CD4-positive, alpha-beta T cell treated with Interleukin-12 subunit alpha and Interleukin-12 subunit beta, for 1 hour (primary cell): ENCODE data around the gene TCEA3.

Source experiments
- DNase-seq: peaks from one replicate; pipeline ENCODE4 v3.0.0-alpha.2; 2020

TCEA3 gene

GRCh38 chr1:23446661-23447310 is 22.2 kb upstream of the TCEA3 start:
- no peak for DNase-seq

DNA sequence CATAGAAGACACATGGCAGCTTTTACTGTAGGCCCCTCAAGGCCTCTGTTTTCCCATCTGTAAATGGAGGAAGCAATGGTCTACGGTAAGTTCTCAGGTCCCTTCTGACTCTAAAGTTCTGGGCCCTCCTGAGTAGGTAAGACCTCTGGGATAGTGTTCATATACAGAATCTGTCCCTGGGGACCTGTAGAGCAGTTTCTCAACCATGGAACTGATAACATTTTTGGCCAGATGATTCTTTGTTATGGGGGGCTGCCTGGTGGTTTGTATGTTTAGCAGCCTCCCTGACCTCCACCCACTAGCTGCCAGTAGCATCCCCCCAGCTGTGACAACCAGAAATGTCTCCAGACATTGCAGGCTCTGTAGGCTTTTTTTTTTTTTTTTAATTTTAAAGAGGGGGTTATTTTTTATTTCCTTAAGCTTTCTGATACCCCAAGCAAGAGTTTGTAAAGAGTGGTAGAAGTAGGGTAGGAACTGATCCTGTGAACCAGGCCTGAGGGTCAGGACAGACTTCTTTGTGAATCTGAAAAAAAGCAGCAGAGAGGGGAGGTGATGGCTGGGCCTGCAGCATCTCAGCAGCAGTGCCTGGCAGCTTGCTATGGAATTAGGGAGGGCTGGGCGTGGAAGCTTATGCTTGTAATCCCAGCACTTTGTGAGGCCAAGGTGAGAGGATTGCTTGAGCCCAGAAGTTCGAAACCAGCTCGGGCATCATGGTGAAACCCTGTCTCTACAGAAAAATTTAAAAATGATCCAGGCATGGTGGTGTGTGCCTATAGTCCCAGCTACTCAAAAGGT is 20.2 kb upstream of the TCEA3 start:
- DNase-seq: no peak

GRCh38 chr1:23444104-23444533 is 19.6 kb upstream of the TCEA3 start:
- no peak for DNase-seq

- no peak for DNase-seq
Observed at GRCh38 chr1:23442751-23443150, 18.2 kb upstream of the TCEA3 start.

DNA sequence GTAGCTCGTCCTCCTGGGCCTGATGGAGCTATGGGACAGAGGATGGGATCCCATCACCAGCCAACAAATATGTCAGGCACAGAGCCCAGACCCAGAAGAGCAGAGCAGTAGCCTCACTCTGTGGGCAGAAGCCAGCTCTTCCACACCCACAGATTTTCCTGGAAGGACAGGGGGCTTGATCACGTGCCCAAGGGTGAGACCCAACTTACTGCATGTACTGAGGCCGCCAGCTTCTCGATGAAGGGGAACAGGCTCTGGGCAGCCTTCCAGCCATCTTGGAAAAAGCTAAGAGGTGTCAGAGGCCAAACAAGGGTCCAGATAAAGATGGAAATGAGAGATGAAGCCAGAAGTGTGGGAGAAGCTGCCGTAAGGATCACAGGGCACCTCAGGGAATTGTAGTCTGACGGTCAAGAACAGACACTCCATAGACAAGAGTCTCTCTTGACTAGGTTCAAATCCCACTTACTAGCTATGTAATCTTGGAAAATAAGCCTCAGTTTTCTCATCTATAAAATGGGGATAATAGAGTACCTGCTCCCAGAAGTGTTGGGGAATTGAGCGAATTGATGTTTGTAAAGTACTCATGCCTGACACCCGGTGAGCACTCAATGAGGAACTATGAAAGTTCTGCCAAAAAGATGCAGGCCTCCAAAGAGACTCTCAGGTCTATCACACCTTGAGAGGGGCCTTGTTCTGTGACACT is 17.0 kb upstream of the TCEA3 start:
- DNase-seq: no peak

GRCh38 chr1:23438545-23438944 is 14.0 kb upstream of the TCEA3 start:
- no peak for DNase-seq

DNA sequence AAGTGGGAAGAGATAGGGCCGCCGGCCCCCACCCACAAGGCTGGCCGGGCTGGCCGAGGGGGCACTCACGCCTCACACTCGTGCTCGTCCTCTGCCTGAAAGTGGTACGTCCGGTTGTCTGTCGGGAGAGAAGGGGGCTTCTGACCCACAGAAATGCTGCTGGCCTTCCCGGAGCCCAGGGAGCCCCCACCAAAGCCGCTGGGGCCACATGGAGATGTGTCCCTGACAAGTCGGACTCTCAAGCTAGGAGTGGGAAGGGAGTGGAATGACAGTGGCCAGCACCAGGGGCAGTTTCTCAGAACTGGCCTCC is 12.8 kb upstream of the TCEA3 start:
- no peak for DNase-seq

DNA sequence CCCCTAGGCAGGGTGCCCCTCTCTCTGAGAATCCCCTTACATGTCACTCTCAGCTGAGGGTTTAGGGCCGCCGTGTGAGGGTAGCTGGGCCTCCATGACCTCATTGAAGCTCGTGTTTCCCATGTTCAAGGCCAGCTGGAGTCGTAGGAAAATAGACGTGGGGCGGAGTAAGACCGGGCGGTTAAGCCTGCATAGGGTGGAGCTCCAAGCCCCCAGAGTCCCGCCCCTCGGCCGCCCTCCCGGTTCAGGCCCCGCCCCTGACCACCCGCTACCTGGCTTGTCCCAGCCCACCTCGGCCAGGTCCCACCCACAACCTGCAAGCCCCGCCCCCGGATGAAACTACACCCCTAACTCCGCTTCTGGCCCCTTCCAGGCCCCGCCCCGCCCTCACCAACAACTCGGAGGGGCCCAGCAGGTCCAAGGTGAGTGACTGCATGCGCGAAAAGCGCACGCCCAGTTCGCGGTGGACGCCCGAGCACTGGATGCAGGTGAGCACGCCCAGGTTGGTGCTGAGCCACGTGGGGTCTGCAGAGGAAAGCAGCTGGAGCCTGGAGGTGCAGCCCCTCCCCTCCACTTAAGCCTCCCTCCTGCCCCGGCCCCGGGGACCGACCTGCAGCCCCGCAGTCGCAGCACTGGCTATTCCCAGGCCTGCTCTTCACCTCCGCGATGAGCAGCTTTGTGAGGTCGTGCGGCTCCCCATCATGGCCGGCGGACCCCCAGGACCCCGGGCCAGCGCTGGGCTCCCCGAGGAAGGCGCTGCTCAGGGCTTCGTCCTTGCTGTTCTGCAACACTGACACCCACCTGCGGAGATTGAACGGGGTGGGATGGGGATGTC is 12.2 kb upstream of the TCEA3 start:
- peak; percentile 61 for DNase-seq

DNA sequence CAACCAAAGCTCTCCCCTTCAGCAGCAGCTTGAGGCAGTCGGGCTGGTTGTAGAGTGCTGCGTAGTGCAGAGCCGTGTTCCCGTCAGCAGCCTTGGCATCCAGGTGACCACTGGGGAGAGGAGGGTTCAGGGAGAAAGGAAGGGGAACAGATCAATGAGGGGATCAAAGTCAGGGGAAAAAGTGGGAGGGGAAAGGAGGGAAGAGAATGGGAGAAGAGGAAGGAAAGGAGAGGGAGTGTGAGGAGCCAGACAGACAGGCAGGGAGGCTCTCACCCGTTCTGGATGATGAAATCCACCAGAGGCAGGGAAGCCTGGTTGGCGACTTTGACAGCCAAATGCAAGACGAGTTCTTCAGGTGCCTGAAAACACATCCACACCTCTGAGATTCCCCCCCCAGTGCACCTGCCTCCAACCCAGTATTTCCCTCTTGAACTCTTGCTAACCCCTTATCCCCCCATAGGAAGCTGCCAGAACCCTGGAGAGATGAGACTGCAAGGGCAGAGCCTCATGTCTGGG is 9.8 kb upstream of the TCEA3 start:
- no peak for DNase-seq

GRCh38 chr1:23433122-23433521 is 8.6 kb upstream of the TCEA3 start:
- no peak for DNase-seq

GRCh38 chr1:23431431-23431830 is 6.9 kb upstream of the TCEA3 start:
- DNase-seq: no peak

DNA sequence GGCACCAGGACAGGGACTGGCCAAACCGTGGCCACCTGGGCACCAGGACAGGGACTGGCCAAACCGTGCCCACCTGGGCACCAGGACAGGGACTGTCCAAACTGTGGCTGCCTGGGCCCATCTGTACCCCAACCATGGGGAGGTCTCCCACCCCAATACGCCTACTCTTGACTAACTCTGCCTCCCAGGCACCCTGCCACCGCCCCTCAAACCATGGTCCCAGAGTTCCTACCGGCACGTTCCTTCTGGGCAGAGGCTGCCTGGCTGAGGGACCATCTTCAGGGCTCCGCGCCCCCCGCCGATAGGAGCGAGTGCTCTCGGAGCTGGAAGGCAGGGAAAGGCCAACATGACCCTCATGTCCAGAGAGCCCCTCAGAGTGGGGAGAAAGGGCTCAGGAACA is 6.3 kb upstream of the TCEA3 start:
- no peak for DNase-seq

GRCh38 chr1:23428136-23428905 is 3.8 kb upstream of the TCEA3 start:
- DNase-seq: no peak

- no peak for DNase-seq
Observed at GRCh38 chr1:23427550-23427949, 3.0 kb upstream of the TCEA3 start.

DNA sequence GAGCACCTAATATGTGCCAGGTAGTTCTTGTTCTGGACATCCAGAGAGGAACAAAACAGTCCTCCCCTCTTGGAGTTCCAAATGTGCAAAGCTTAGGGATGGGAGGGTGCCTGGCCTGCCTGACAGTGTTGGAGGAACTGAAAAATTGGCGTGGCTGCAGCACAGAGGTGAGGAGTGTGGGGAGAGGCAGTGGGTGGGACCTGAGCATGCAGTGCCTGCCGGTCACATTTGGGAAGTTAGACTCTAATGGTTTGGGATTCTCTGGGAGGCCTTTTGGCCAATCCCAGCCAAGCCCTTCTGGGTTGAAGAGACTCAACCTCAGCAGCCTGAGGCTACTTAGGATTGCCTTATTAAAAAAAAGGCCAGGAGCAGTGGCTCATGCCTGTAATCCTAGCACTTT is 2.3 kb upstream of the TCEA3 start:
- no peak for DNase-seq

DNA sequence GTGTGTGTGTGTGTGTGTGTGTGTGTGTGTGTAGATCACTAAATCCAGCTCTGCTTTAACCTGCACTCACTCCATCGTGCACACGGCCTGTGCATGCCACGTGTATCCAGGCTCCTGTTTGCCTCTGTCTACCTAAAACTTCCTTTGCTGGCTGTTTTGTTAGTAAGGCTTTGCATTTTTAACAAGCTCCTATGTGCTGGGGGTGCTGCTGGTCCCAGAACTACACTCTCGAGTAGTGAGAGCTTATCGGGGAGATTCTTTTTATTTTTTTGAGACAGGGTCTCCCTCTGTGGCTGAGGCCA is 596 bp upstream of the TCEA3 start:
- DNase-seq: no peak

- no peak for DNase-seq
Observed at GRCh38 chr1:23423415-23424292, 894 bp downstream of the TCEA3 start.

DNA sequence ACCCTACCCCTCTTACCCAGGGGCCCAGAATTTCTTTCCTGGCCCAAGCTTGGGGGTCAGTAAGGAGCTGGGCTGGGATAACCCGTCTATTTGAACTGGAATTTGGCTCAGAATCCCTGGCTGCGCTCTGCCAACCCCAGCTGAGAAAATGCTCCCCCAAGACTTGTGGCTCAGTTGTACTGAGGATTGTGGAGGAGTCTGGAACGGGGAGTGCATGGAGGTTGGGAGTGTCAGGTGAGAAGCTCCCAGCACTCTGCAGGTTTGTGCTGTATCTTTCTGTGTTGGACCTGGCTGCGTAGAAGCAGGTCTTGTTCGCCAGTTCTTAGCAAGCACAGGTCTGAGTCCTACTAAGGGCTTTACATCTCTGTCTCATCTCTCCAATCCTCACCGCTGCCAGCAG is 1.6 kb downstream of the TCEA3 start:
- DNase-seq: no peak

DNA sequence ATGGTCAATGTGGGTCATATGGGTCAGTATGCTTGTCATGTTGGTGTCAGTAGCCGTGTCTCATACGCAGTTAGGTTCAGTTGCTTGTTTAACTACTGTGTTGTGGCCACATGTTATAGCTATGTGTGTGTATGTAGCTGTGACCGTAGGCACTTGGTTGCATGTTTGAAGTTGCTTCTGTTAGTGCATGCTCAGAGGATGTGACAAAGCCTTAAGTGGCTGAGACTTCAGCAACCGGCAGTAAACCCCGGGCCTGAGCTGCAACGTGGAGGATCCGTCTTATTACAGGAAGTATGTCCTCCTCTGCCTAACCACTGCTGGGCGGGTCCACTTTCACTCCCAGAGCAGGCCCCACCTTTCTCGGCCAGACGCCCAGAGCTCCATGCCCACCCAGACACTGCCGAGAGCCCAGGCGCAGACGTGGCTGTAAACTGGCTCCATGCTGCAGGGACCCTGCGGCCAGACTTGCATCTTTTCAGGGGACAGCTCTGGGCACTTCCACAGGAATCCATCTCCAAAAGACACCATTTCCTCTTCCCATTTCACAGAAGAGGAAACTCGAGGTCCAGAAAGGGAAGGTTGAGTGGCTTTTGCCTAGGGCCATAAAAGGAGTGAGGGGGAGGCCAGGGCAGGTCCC is 2.2 kb downstream of the TCEA3 start:
- peak; percentile 42 for DNase-seq

- no peak for DNase-seq
Observed at GRCh38 chr1:23421753-23422240, 2.8 kb downstream of the TCEA3 start.

GRCh38 chr1:23421343-23421742 is 3.2 kb downstream of the TCEA3 start:
- no peak for DNase-seq
